ENCODE measurements around the gene CREM.

DNA sequence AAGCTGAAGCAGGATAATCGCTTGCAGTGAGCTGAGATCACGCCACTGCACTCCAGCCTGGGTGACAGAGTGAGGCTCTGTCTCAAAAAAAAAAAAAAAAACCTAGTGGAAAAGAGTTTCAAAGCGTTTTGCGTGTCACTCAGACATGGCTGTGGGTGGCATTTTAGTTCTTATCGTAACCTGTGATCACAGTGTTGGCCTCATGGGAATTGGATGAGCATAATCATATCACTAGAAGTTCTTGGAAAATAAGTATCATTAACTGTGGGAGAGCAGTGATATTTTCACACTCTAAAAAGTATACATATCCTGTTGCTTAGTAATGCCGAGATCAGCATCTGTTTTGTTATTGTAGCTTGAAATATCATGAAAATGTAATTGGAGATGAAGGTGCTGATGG is 92.6 kb downstream of the CREM start:
- TF ChIP-seq, protein P1, sequence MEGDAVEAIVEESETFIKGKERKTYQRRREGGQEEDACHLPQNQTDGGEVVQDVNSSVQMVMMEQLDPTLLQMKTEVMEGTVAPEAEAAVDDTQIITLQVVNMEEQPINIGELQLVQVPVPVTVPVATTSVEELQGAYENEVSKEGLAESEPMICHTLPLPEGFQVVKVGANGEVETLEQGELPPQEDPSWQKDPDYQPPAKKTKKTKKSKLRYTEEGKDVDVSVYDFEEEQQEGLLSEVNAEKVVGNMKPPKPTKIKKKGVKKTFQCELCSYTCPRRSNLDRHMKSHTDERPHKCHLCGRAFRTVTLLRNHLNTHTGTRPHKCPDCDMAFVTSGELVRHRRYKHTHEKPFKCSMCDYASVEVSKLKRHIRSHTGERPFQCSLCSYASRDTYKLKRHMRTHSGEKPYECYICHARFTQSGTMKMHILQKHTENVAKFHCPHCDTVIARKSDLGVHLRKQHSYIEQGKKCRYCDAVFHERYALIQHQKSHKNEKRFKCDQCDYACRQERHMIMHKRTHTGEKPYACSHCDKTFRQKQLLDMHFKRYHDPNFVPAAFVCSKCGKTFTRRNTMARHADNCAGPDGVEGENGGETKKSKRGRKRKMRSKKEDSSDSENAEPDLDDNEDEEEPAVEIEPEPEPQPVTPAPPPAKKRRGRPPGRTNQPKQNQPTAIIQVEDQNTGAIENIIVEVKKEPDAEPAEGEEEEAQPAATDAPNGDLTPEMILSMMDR (IDR thresholded peaks at IDR 0.05 in 4 of 5, conservative IDR thresholded peaks at IDR 0.05 in 1 of 5): no peak
- no peak for TF ChIP-seq POLR2A (IDR thresholded peaks at IDR 0.05)

Data from gastrocnemius medialis (tissue), 4 donors.